Activated T-cell treated with anti-CD3 and anti-CD28 coated beads, Interleukin-2, amount 50 U/mL, for 48 hours (primary cell): ENCODE data around the gene KRT6B.
"Not testable (repeated sequence)": the region's sequence is repeated elsewhere in the genome, so short reads cannot be mapped to it uniquely, and the experiment has no call there.

Source experiments
- DNase-seq, 2 experiments: peaks; one replicate each; pipeline ENCODE4 v3.0.0-alpha.2; 2020

KRT6B gene

GRCh38 chr12:52435659-52435999 is 16.3 kb downstream of the KRT6B start:
- no peak for DNase-seq

- DNase-seq, result no peak
Observed at GRCh38 chr12:52434760-52435530, 17.0 kb downstream of the KRT6B start.

GRCh38 chr12:52434081-52434733 is 17.7 kb downstream of the KRT6B start, which contains the start of gene KRT75:
KRT75 (minus strand) TSS chr12:52434371; CDS start chr12:52434304, 67 bp downstream.
- DNase-seq, result no peak

DNA sequence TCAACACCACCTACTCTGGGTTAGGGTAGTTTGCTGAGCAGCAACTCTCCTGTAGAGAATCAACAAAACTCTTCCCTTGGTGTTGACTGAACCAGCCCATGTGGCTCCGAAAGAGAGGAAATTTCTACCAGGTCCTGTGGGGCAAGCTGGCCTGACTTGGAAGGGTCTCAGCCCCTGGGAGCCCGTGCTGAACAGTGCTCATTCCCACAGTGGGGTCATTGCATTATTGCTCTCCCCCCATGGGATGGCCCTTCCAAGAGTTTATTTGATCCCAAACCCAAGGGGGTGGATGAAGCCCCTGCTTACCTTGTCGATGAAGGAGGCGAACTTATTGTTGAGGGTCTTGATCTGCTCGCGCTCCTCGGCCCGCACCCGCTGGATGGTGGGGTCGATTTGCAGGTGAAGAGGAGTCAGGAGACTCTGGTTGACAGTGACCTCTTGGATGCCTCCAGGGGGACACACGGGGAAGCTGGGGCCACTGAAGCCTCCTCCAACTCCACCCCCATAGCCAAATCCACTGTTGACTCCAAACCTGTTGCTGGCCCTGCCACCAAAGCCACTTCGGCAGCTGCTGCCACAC is 18.4 kb downstream of the KRT6B start:
- DNase-seq, result no peak

DNA sequence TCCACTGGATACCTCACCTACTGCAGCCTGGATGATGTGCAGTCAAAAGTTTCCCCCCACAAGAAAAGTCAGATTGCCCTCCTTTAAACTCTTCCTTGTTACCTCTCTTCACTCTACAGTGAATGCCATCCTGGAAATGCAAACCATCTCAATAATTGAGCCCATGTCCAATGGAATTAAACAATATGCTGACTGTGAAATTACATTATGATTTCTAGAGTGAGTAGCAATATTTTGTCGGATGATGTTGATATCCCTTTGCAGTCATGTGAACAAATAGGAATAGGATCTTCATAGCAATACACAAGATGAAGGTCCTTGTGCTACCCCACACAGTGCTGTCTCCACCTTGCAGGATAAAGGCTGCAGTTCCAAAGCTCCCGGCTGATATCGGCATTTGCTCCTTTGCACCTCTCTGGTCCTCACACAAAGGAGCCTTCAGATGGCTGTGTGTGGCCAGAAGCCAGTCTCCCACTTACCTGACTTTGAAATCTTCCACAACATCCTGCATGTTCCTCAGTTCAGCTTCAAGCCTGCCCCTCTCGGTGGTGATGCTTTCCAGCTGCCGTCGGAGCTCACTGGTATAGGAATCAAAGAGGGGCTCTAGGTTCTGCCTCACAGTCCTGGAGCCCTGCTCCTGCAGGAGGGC is 19.3 kb downstream of the KRT6B start:
- DNase-seq, result no peak

DNA sequence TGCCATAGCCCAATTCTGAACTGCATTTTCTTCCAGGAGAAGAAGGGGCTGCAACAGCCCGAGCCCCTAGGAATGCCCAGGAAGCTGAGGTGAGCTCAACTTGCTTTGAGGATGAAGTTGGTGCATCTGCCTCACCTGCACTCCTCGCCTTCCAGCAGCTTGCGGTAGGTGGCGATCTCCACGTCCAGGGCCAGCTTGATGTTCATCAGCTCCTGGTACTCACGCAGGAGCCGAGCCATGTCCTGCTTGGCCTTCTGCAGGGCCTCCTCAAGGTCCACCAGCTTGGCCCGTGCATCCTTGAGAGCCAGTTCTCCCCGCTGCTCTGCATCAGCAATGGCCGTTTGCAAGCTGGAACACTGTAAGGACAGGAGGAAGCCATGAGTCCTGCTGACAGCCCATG is 23.8 kb downstream of the KRT6B start:
- DNase-seq, result no peak

DNA sequence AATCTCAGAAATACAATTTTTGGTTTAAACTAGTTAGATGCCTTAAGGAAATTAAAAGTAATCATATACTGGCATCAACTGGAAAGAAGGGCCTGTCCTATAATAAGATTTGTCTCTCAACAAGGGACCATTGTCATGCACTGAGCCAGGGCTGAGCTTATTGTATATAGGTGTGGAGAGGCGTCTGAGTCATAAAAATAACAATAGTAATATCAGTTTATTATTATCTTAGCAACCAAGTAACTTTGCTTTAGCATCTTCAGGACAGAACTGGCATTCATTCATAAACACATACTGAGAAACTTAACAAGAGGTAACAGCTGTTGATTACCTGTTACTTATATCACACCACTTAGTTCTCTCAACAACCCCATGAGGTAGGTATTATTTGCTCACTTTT is 24.9 kb downstream of the KRT6B start:
- no peak for DNase-seq

DNA sequence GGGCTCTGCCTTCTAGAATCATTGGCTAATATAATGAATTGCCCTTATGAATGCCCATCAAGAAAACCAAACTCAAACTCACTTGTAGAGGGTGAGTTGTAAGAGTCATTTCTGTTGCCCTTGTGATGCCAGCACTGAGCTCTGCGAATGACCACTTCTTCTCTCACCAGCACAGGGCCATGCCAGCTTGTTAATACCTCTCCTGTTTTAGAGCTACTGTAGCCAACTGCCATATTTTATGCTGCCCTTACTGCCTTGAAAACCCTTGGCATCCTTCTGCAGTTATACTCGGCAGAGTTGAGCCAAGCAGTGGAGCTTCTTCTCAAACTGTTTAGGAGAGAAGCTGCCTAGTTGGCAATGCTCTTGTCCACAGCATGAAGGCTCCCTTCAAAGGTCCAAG is 25.9 kb downstream of the KRT6B start:
- no peak for DNase-seq

GRCh38 chr12:52425466-52425865 is 26.5 kb downstream of the KRT6B start:
- no peak for DNase-seq

GRCh38 chr12:52423661-52424500 is 28.1 kb downstream of the KRT6B start:
- DNase-seq, result no peak

- no peak for DNase-seq
Observed at GRCh38 chr12:52423035-52423434, 28.9 kb downstream of the KRT6B start.

DNA sequence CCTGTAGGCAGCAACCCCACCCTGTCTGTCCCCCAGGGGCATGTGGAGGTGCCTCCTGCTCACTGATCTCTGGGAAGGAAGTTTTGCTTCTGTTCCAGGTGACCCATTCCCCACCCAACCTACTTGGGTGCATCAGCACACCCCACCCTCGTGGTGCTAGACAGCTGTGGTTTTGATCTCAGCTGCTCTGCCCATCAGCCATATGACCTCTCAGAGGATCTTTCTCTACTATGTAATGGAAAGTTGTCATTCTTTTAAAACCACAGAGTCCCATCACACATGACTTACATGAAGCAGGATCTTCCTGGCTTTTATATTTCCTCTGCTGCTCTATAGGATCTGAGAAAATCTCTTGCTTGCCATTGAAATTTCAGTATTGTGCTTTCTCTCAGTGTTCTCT is 32.3 kb downstream of the KRT6B start:
- no peak for DNase-seq

DNA sequence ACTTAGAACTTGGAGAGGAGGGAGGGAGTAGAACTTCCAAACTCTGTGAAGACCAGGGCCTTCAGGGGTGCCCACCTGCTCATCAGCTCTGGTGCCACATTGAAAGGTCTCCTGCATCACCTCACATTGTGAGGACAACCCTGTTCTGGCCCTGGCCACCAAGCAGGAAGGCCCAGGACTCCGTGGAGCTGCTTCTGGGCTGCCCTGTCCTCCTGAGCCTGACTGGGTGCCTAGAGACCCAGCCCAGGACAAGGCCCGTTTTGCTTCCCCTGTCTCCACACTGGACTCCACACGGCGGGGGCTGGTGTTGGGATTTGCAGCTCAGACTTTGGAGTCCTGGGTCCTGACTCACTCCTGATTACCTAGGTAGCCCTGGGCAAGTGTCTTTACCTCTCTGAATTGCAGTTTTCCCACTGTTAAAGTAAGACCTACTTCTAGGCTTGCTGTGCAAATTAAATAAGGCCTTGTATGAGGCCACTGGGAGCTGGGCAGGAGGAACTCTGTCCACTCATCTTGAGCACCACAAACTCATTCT is 33.3 kb downstream of the KRT6B start:
- no peak for DNase-seq

DNA sequence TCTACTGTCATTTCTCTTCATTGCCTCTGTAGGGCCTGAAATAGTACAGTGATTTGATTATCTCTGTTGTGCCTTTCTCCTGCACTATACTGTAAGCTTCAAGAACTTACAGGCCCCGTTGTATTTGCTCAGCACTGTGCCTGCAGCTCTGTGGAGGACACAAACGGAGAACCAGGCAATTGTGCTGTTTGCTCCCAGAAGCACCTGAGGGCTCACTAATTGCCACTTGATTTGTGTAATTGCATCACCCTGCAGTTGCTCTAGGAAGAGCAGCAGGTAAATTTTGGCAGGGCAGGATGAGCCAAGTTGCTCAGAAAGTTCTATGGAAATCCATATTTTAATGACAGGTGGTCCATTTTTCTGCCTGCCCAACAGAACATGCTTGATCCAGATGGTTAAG is 34.2 kb downstream of the KRT6B start:
- no peak for DNase-seq

DNA sequence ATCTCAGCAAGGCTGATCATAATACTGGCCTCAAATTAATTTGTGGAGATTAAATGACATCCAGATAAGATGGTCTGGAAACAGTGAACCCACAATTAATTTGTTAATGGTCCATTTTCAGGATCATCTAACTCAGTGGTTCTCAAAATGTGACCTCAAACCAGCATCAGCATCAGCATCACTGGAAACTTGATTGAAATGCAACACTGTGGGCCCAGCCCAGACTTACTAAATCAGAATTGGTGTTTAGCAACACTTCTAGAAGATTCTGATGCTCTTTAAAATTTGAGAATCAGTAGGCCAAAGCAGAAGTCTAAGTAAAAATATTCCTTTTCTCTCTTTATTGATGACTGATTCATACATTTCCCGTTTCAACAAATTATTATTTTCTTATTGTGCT is 35.2 kb downstream of the KRT6B start:
- no peak for DNase-seq

DNA sequence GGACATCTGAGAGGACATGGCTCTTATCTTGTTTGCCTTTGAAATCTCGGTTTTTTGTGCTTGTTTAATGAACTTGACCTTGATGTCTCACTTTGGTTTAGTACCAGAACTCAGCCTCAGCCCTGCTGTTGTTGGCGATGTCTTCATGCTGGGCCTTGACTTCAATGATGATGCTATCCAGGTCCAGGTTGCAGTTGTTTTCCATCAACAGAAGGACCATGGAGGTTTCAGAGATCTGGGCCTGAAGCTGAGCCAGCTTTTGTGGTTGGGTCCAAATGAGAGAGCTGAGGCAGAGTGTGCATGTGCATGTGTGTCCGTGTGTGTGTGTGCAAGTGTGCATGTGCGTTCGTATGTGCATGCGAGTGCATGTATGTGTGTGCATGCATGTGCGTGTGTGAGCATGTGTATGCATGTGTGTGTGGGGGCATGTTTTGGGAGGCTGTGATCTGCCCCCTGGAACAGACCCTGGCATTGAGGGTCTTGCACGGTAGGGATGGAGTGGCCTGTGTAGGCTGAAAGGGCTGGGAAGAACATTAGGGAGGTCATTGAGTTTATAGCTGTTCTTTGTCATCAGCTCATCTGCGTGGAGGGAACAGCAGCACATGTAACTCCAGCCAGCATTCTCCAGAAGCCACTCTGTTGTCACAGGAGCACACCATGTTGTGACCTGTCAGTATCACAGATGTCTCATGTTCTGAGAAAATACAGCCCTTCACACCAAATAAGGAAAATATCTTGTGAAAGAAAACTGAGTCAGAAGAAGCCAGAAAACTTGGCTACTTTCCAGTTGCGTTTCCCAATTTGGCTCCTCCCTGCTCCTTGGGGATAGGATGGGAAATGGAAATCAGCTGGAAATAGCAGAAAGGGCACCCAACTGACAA is 35.8 kb downstream of the KRT6B start:
- DNase-seq, result no peak

DNA sequence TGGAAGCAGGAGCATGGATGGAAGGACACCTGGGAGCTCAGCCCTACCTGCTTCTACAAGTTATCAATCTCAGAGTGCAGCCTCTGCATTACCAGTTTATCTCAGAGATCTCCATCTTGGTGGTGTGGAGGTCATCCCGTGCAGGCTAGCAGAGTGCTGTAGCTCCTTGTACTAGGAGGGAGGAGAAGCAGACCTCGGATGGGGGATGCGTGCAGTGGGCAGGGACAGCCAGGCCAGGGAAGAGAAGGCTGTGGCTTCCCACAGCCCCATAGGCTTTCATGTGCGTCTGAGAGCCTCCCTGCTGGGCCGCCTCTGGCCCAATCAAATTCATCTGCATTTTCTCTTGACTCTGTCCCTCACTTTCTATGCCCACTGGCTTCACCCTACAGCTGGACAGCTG is 37.0 kb downstream of the KRT6B start:
- DNase-seq, result no peak

GRCh38 chr12:52413782-52414345 is 38.1 kb downstream of the KRT6B start:
- no peak for DNase-seq

DNA sequence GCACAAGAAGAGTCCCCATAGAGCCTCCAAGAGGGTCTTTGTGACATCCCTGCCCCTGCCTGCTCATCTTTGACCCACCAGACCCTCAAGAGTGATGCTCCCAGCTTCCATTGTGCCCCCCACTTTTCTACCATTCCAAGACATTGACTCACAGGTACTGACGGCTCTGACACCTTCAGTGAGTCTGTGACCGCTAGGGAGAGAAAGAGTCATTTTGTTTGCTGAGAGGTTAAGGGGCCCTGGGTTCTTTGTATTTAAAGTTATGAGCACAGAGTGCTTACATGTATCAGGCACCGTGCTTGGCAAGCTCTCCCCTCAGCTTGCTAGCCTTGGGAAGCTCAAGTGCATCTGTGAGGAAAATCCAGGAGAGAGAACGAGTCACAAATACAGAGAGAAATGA is 38.7 kb downstream of the KRT6B start:
- no peak for DNase-seq

DNA sequence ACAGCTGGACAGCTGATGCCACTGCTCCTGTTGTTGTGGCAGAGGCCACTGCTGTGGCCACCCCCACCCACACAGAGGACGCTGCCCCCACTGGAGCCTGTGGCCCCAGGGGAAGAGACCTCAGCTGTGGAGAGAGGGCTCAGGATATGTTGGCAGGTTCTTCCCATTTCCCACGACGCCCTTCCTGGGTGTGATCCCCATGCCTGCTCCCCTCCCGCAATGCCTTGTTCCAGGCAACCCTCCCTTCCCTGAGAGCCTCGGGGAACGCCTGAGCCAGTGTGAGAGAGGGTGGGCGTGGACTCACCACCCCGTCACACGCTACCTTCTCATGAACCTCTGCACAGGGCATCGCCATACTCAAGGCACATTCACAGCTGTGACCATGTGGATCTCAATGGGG is 40.1 kb downstream of the KRT6B start:
- DNase-seq, result no peak

- not testable (repeated sequence) for DNase-seq
Observed at GRCh38 chr12:52410589-52411248, 41.2 kb downstream of the KRT6B start.
